ENCODE measurements around the gene TOGARAM1.

DNA sequence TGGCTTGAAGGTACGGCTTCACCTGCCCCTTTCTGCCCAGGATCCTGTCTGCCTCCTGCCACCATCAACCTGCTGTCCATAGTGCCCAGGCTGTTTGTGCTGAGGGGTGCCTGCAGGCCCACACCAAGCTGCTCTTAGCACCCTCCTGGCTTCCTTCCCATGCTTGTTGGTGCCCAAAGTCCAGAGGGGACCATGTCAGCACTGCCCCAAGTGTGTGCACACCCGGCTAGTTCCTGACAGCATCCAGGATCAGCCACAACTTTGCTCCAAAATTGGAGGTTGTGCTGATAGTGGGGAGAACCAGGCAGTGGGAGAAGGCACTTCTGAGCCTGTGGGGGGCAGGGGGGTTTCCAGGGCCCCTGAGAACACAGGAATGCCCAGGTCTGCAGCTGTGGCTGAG is 77.4 kb downstream of the TOGARAM1 start:
- TF ChIP-seq EZH2 (IDR thresholded peaks at IDR 0.05; ENCODE audit: insufficient read depth, poor library complexity, severe bottlenecking) (no peak), EZH2phosphoT487 (IDR thresholded peaks at IDR 0.05; ENCODE audit: insufficient read depth, low read depth) (no peak)

Measured in GM23248 (cell line).